Right lung (tissue), 5 donors: ENCODE measurements around the gene CLASP1. TPM values are rescaled to one million over a fixed set of nuclear protein-coding genes. Genes with fewer than 3 reads are reported as not detected.
A peak's percentile ranks its signal among the peaks of the same experiment; 100 is the strongest.
"Not testable (repeated sequence)": the region's sequence is repeated elsewhere in the genome, so short reads cannot be mapped to it uniquely, and the experiment has no call there.

Experiments
- DNase-seq, 2 donors: peaks; one replicate each; pipeline ENCODE4 v3.0.0-alpha.2; 2013
- polyA plus RNA-seq, 5 donors: library from polyadenylated mRNA; unstranded; fragments of 120-200 nt; gene quantifications; one replicate each; pipeline versions ENCODE4 v1.2.1 to v1.2.3, GENCODE V29; 2013; ENCODE audit warnings: inconsistent platforms in 1 of 5, low replicate concordance in 1 of 5; ENCODE audit not compliant: insufficient read length in 5 of 5, insufficient read depth in 1 of 5

CLASP1 gene
- polyA plus RNA-seq, 5 donors = 34.5 to 47.6 (median 47.2) TPM

DNA sequence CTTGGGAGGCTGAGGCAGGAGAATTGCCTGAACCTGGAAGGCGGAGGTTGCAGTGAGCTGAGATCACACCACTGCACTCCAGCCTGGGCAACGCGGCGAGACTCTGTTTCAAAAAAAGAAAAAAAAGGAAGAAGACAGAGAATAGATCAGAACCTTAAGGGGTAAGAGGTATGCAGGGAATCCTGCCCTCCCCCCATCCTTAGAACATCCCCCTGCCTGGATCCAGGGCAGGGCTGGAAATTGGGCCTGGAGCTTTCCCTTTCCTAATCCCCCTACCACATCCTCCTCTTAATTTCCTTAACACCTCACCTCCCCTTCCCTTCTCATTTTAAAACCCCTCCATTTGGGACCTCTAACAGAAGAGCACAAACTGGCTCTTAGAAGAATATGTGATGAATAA lies 62.1 kb downstream of the CLASP1 start:
- no peak for DNase-seq

GRCh38 chr2:121584741-121585140 lies 64.5 kb downstream of the CLASP1 start:
- DNase-seq = no peak

DNA sequence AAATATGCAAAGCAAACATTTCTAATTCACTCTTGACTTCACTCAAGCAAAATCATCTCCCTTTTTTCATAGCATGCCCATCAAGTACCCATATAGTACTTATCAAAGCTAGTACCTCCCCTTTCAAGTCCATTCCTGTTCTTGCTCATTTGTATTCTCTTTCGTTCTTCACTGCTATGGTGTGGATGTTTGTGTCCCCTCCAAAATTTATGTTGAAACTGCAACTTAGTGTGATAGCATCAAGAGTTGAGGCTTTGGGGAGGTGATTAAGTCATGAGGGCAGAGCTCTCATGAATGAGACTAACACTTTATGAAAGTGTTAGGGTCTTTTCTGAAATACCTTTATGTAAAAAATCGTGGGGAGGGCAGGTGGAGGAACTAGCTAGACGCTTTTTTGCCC lies 65.7 kb downstream of the CLASP1 start:
- DNase-seq = no peak

DNA sequence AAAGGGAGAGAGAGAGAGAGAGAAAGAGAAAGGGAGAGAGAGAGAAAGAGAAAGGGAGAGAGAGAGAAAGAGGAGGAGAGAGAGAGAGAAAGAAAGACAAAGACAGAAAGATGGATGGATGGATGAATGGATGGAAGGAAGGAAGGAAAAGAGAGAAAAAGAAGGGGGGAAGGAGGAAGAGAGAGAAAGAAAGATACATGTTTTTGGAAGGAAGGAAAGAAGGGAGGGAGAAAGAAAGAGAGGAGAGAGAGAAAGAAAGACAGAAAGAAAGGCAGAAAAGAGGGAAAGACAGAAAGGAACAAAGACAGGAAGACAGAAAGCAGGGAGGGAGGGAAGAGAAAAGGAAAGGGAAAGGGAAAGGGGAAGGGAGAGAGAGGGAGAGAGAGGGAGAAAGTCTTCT lies 67.0 kb downstream of the CLASP1 start:
- no peak for DNase-seq

- DNase-seq = no peak
These were observed 70.0 kb downstream of the CLASP1 start for GRCh38 chr2:121579309-121579708.

DNA sequence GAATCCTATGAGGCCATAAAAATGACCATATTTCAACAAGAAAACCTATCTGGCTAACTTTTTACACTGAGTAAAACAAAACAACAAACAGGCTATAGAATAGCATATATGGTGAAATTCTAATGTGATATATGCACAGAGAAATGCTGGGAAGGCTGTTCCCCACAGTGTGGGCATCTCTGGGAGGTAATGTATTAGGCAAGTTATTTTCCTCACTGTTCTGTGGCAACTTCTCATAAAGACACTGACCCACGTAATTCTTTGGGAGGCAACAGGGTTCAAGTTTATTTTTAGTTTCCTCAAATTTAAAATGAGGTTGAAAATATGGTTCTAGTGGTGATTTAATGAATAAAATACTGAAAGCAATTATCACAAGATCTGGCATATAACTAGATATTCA lies 71.9 kb downstream of the CLASP1 start:
- DNase-seq = no peak

- DNase-seq = no peak
These were observed 73.0 kb downstream of the CLASP1 start for GRCh38 chr2:121576263-121576662.

DNA sequence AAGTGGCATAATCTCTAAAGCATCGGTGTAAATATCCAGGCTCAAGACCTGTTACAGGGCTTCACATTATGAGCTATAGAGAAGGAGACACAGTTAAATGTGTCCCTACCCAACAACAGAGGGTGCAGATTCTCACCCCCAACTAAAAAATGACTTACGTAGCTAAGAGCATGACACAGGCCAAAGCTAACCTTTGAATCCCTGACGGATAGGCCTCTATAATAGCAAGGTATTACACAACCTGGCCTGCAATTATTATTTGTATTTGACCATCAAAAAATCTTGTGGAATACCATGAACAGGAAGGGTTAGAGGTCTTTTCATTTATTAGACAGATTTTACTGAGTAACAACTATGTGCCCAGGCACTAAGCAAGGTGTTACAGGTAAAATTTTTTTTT lies 73.5 kb downstream of the CLASP1 start:
- no peak for DNase-seq

- DNase-seq = no peak
These were observed 78.6 kb downstream of the CLASP1 start for GRCh38 chr2:121570667-121571055.

- DNase-seq = no peak
These were observed 79.1 kb downstream of the CLASP1 start for GRCh38 chr2:121570036-121570666.

DNA sequence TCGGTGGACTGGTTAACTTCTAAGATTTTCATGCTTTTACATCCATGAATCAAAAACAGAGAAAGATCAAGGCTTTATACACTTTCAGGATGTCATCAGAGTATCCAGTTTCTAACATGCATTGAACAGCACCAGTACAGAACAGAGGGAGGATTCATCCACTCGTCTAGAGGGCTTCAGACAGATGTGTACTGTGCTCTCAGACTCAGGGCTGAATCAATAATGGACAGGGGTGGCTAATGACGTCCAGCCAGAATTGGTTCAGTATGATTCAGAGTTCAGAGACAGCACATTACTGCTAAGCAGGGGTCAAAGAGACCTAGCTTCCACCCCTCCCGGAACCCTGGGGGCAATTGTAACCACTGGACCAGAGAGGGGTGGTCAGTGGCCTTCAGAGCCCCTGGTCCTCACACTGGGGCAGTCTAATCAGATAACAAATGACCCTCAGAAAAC lies 81.3 kb downstream of the CLASP1 start:
- no peak for DNase-seq

GRCh38 chr2:121567452-121567851 lies 81.8 kb downstream of the CLASP1 start:
- DNase-seq = no peak

- peak in 1 of 2 donors; percentile 20 for DNase-seq
These were observed 83.6 kb downstream of the CLASP1 start for GRCh38 chr2:121565389-121566250.

DNA sequence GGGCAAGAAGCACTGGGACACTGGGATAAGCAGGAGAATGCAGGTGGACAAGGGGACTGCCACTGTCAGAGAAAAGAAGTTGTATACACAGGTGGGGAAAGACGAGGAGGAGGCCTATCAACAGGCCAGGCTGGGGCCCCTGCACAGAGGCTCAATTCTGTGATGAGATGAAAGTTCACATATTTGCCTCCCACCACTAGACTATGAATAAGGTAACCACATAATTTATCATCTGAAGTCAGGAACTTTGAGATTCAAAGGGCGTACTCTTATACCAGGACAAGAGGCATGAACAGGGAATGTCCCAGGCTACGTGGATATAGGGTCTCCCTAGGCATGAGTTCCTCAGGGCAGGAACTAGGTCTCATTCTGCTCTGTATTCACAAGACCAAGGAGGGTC lies 84.4 kb downstream of the CLASP1 start:
- DNase-seq = no peak

DNA sequence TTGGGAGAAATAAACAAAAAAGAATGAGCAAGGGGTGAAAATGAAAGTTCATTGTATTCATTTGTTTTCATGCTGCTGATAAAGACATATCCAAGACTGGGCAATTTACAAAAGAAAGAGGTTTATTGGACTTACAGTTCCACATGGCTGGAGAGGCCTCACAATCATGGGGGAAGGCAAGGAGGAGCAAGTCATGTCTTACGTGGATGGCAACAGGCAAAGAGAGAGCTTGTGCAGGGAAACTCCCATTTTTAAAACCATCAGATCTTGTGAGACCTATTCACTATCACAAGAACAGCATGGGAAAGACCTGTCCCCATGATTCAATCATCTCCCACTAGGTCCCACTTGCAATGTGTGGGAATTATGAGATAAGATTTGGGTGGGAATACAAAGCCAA lies 85.5 kb downstream of the CLASP1 start:
- not testable (repeated sequence) for DNase-seq

DNA sequence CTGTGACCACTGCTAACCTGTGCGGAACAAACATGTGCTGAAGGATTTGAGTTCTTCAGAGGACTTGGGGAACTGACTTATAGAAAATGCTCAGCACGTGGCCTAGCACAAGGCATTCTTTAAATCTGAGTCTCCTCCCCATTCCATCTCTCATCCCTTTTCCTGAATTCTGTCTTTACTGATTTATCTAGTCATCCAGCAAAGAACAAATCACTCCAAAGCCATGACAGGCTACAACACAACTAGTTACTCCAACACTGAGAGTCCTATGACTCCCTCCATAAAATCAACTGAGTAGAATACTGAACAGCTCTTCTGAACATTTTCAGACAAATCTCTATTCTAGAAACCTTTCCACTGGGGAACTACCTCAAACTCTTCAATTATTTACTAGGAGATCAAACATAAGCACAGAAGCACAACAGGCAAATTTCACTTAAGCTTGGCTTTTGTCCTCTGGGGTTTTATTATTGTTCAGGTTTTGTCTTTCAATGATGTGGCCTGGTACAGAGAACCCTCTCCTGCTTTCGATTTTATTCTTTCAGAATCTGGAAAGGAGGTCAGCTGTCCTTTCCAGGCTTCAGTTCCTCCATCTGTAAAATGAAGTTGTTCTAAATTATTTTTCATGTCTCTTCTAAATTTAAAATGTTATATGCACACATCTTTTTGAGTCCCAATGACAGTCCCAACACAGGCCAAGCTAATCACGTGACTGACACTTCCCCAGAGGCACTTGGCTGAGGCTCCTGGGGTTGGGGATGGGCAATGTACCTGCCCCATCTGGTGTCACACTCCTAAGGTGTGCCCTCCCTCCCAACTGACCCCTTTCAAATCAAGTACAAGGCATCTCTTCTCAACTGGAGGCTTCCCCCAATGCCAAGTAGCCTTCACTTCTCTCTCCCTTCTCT lies 86.7 kb downstream of the CLASP1 start:
- no peak for DNase-seq

- no peak for DNase-seq
These were observed 87.5 kb downstream of the CLASP1 start for GRCh38 chr2:121561617-121562268.

DNA sequence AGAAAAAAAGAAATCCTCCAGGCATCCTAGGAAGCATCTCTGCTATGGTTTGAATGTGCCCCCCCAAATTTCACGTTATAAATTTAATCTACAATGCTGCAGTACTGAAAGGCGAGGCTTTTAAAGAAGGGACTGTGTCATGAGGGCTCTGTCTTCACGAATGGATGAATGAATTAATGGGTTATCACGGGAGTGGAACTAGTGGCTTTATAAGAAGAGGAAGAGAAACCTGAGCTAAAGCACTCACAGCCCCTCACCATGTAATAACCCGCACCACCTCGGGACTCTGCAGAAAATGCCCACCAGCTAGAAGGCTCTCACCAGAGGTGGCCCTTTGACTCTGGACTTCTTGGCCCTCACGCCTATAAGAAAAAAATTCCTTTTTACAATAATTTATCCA lies 90.9 kb downstream of the CLASP1 start:
- no peak for DNase-seq

DNA sequence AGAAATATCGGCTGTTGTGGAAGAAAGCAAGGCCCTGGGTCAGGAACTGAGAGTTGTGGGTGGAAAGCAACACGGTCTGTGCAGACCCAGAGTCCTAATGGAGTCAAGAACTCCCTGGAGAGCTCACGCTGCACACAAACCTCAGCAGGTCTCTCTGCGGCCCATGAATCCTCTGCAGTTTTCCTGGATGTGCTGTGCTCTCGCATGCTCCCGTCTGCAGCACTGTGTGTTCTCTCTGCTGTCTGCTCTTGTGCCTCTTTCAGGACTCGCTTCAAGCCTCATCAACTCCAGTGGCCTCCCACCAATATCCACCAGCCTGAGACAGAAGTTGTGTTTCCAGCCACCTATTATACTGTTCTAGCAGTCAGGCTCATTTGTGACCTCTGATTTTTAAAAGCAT lies 94.3 kb downstream of the CLASP1 start:
- no peak for DNase-seq

- not testable (repeated sequence) for DNase-seq
These were observed 96.6 kb downstream of the CLASP1 start for GRCh38 chr2:121552477-121553180.

GRCh38 chr2:121550669-121551068 lies 98.6 kb downstream of the CLASP1 start:
- no peak for DNase-seq
